ENCODE measurements around the gene EFCAB9.
"Not testable (repeated sequence)": the region's sequence is repeated elsewhere in the genome, so short reads cannot be mapped to it uniquely, and the experiment has no call there.

The EFCAB9 gene

DNA sequence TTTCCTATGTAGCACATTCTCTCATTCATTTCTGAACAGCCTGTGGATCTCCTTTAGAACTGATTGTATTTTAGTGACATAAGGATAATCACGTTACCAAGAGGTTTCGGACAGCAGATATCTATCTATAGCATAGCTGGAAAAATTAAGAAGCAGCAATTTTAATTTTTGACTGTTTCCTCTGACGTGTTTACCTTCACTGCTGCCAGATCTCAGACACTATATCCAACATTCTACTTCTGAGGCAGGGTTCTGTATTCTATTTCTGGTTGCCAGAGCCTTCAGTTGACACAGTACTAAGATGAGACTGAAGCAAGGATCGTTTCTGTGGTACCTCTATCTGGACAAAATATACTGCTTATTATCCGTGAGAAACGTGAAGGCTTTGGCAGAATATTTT is at the start of gene EFCAB9:
Gene EFCAB9, plus strand, starts transcription at position 301 of the 400 bp plus-strand sequence. Its CDS starts 1 bp downstream, at position 302.
- no peak for DNase-seq

DNA sequence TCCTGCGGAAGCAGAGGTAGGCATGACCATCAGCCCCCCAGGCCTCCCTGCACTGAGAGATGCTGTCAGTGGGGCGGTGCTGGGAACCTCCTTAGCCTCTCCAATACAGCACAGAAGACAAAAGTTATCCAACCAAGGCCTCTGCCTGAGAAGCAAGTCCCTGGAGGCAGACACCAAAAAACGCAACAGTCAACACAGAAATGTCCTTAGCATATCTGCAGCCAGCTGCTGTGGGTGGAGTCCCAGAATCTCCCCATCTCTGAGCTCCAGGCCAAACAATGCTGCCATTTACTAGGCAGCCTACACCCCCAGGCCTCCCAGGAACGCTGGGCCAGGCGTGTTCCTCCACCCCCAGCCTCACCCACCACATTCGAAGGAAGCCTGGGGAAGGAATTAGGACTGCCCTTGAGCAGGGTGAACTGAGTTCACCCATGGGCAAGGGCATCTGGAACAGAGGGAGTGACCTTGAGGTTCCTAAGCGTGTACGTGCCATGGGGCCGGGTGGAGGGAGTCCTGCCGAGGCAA is 49.6 kb upstream of the EFCAB9 start:
- no peak for DNase-seq

DNA sequence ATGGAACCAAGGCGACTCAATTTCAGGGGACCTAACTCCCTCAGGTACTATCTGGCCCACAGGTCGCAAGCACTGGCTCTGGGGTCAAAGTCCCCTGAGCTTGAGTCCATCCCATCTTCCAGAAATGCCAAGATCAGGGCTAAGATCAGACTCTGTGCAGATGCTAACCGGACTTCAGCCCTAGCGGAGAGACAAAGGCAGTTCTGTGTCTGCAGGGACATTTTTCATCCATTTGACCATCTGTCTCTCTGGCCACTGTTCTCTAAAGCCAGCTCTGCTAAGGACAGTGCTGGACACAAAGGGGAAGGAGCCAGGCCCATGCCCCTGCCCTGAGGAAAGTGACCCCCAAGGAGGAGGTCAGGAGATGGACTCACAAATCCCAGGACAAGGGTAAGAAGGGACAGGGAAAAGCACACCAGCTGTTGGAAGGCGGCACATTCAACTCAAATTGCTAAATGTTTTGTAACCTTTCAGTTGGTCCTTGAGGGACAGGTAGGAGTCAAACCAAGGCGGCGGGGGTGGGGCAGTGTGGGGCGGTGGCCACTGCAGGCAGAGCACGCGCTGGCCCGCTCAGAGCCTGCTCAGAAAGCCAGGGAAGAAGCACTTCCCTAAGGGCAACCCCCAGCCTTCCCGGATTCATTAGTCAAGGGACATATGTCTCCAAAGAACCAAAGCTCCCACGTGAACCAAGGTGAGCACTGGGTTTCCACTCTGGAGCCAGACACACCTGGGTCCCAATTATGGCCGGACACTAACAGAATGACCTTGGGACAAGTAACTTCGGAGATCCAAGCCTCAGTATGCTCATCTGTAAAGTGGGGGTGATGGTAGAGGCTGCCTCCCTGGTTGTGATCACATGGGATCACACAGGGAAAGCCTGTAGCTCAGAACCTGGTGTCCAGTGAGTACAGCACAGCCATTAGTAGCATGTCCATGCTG is 48.8 kb upstream of the EFCAB9 start:
- DNase-seq = no peak

DNA sequence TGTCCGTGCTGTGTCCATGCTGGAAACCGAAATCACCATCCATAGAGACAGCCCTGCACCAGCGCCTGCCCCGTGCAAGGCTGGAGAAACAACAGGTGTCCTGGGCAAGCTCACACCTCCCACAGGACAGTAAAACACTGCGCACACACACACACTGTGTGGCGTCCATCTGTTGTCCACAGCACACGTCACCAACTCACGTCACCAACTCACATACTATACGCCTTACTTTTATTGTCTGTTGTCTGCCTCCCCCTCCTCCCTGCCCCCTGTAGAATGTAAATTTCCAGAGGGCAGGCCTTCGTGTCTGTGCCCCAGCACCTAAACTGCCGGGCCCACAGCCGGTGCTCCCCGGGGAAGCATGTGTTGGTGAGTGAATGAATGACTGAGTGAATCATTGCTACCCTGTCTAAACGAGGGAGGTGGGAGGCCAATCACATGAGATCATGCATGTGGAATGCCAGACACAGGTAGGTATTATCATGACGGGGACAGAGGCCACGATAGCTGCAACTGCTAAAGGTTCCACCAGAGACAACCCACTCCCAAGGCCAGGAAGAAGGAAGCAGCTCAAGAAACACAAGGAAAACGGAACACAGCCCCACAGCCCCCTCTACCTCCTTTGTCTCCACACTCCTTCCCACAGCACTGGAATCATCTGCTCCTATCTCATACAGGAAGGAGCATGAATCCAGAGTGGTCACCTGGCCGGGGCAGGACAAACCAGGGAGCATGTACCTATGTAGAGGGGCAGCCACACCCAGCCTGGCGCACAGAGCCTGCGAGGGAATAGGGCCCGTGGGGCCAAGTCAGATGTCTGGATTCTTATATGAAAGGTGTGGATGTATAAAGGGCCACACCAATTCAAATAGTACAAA is 47.9 kb upstream of the EFCAB9 start:
- no peak for DNase-seq

DNA sequence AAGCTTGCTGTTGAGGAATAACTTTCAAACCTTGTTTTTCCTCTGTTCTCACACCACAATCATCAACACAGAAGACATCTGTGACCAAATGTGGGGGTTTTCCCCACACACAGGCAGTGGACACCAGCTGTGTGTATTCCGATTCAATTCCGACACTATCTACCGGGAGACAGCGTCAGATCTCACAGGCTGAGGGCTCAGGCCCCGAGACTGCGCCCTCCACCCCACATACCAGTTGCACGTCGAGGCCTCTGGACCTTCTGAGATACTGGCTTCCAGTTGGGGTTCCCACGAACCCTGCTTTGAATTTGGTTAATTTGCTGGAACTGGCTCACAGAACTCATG is 47.3 kb upstream of the EFCAB9 start:
- no peak for DNase-seq

DNA sequence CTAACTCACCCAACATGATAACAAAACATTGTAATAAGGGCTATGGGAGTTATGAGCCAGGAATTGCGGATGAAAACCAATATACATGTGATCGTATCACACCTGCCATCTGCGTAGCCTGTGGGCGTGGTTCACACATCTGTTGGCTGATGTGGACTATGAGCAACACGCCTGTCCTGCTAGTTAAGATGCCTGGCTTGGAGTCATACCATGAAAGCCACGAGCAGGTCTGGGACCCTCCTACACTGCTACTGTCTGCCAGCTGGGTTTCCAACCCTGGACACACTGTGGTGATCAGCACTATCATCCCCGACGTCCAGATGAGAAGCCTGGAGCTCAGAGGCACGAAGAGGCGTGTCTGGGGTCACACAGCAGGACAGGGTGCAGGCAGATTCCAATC is 46.1 kb upstream of the EFCAB9 start:
- DNase-seq = no peak

DNA sequence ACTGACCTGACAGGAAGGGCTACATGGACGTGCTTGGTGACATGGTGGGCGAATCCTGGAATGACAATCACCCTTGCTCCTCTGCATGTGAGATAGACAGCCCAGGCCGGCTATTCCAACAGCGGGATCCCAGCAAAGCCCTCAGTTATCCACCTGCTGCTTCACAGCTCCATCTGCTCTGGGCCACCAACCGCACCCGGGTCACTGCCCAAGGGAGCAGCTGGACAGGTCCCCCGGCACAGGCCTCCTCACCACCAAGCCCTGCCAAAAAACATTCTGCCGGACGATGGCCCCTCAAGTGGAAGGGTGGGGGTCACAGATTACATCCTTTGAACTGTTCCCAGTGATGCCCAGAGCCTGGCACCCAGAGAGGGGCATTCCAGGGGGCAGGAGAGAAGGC is 45.6 kb upstream of the EFCAB9 start:
- DNase-seq = no peak

DNA sequence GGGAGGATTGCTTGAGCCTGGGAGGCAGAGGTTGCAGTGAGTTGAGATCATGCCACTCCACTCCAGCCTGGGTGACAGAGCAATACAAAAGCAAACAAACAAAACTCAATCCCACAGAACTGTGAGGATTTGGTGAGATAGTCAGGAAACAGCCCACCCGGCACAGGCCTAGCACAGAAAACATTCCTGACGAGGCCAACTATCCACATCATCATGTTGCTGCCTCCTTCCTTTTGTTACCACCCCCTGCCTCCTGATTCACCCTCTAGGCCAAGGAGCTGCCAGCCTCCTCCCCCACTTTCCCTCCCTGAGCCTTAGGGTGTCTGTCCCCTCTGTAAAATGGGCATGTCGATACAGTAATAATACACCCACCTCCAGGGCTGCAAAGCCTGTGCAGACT is 44.9 kb upstream of the EFCAB9 start:
- DNase-seq = no peak

DNA sequence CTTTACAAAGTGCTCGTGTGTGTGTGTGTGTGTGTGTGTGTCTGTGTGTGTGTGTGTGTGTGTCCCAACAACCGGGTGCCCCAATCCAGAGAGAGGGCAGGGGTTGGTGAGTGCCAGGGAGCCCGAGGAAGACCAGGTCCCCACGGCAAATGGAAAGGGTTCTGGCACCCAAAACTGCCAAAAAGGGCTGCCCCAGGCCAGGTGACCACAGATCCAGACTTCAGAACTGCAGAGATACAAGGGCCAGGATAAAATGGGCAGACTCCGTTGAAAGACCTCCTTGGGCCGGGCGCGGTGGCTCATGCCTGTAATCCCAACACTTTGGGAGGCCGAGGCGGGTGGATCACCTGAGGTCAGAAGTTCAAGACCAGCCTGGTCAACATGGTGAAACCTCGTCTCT is 44.5 kb upstream of the EFCAB9 start:
- not testable (repeated sequence) for DNase-seq

DNA sequence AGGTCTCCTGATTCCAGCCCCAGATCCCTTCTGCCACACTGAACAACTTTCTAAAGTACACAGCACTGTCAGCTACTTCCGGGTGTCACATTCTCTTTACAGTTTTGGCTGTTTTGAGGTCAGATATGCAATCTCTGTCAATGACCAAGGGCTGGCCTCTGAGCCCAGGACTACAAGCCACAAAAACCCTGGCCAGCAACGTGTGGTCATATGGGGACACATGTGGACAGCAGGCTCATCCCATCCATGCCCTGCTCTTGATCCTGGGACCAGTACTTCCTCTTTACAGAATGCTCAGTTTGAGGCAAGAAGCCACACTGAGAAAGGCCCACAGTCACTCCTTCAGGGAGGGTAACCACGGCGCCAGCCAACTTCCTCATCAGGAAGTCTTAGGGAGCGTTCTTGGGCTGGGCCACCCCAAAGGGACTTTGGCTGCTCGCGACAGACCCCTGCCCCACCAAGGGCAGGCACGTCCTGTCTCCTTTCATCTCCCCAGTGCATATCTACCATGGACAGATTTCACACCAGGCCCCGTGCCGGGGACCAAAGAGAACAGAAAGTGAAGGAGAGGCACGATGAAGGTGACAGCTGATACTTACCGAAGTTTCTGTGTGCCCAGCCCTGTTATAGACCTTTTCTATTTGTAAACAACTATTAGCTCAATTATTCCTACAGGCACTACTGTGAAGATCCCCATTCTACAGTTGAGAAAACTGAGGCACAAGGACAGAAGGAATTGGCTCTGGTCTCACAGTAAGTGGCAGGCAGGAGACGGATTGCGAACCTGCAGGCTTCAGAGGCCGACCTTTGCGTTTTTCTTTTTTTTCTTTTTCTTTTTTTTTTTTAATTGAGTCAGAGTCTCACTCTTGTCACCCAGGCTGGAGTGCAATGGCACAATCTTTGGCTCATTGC is 43.2 kb upstream of the EFCAB9 start:
- no peak for DNase-seq

DNA sequence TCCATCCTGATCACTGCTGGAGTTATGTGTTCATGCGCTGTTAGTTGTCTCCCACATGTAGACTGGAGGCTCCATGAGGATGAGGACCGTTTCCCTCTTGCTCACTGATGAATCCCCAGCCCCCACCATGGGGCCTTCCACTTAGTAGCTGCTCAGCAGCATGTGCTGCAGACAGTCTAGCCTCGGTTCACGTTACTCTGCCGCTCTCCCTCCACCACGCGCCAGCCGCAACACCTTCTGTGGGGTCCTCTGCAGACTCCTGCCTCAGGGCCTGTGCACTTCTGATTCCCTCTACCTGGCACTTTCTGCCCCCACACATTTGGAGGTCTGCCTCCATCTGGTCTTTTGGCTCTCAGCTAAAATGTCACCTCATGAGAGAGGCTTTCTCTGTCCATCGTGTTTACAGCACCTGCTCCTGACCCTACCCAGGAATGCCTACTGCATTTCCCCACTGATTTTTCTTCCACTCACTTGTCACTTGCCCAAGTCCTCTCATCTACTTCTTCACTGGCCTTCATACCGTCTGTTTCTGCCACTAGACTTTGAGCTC is 42.2 kb upstream of the EFCAB9 start:
- no peak for DNase-seq

DNA sequence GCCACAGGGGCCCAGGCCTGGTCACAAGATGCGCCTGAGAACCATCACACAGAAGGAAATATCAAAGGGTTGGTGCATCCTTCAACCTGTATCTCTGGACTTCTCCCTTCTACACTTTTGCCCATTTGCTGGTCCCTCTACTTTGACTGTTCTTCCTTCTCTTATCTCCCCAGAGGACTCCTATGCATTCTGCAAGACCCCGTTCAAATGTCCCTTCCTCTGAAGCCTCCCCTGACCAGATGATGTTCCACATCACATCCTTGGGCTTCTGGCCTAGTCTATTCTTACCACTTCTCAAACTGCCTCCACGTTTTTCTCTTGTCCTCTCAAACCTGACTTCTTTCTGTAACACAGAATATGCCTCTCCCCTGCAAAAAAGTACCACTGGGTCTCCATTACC is 40.3 kb upstream of the EFCAB9 start:
- no peak for DNase-seq

DNA sequence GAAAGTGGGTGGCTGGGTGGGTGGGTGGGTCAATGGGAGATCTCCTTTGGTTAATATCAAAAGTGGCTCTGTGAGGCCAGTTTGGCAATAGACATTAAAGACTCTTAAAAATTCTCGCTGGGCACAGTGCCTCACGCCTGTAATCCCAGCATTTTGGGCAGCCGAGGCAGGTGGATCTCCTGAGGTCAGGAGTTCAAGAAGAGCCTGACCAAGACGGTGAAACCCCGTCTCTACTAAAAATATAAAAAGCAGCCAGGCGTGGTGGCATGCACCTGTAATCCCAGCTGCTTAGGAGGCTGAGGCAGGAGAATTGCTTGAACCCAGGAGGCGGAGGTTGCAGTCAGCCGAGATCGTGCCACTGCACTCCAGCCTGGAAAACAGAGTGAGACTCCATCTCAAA is 38.9 kb upstream of the EFCAB9 start:
- DNase-seq = not testable (repeated sequence)

DNA sequence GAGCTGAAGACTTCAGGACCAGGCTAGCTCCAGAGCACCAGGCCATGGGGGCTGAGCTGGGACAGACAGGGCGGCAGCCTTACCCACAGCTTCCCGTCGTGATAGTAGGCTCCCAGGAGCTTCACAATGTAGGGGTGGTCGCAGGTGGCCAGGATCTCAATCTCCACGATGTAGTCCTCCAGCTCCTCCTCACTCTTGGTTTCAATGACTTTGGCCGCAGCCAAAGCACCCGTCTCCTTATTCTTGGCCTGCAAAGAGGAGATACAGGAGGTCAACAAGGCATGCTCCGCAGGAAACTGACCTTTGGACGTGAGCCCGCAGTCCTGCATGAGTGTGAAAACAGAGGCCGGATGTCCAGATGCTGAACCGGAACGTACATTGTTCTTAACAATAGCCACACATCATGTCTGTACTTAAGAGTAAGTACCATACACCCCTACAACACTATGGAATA is 37.4 kb upstream of the EFCAB9 start:
- DNase-seq = no peak

DNA sequence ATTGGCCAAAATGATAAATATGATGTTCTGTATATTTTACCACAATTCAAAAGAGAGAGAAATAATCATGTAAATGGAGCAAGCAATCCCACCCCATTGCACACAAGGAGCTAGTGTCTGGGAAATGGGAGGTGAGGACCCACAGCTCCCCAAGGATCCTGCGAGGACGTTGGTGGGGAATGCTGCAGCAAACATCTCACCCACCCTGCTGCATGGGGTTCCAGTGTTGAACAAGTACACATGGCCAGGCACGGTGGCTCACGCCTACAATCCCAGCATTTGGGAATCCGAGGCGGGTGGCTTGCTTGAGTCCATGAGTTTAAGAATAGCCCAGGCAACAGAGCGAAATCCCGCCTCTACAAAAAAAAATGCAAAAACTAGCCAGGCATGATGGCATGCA is 35.0 kb upstream of the EFCAB9 start:
- DNase-seq = no peak

DNA sequence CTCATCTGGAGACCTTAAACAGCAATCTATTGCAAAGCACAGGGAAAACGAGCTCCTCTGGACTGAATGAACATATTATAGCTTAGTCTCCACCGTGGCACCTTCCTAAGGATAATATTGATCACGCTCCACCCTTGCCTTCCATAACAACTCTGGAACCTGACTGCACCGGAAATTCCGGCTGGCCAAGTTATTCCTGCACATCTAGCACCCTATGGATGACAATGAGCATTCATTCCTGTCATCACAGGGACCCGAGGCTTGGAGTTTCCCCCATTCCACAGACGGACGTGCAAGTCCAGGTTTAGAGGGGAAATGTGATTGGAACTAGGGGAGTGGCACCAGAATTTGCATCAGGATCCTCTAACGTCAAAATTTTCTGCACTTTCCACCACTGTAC is 33.5 kb upstream of the EFCAB9 start:
- DNase-seq = no peak

DNA sequence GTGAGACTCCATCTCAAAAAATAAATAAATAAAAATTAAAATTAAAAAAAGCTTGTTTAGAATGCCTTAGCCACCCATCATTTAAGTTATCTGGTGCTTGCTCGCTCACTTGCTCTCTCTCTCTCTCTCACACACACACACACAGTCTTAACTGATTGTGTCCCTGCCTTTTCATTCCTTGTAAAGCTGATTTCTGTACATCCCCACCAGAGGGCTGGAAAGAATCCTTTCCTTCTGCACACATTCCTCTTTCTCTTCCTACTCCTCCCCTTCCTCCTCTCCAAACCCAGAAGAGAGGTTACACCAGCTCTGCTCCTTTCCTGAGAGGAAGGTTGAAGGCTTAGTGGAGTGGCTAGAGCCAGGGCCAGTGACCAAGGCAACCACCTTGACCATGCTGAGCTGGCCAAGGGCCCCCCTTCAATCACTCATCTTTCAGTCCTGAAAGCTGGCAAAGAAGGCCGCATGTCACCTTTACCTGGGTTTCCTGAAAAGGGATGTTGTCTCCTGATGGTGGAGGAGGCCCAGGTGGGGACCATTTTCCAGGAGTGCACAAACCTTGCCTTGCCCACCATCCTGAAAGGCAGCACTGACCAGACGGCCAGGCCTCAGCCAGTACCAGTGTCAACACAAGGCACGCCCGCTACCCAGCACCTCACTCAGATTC is 31.5 kb upstream of the EFCAB9 start:
- DNase-seq = no peak

DNA sequence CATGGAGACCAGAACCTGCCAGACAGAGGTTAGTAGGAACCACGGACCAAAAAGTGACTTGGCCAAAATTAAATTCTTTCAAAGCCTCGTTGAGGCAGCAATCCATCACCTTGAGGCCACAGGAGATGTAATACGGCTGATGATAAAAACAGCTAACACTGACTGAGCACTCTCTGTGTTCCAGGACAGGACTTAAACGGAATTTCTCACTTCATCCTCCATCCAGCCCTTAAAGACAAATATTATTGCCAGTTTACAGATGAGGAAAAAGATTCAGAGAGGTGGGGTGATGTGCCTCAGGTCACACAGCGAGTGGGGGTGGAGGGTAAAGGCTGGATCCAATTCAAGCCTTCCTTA is 31.0 kb upstream of the EFCAB9 start:
- DNase-seq = no peak

DNA sequence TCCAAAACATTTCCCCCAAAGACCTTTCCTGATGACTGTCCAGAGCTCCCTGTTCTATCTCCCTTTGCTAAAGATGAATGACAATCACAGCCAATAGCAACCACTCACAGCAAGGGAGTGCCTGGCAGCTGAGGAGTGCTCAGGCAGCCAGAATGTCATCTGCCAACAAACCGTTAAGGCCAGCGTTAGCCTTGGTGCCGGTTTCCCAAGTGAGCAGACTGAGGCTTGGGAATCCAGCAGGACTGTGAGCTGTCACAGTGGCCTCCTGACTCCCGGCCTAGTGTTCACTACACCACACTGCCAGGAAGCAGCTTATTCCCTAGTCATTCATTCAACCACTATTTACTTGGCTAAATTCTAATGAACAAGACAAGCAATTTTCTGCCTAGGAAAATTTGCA is 30.6 kb upstream of the EFCAB9 start:
- DNase-seq = no peak

DNA sequence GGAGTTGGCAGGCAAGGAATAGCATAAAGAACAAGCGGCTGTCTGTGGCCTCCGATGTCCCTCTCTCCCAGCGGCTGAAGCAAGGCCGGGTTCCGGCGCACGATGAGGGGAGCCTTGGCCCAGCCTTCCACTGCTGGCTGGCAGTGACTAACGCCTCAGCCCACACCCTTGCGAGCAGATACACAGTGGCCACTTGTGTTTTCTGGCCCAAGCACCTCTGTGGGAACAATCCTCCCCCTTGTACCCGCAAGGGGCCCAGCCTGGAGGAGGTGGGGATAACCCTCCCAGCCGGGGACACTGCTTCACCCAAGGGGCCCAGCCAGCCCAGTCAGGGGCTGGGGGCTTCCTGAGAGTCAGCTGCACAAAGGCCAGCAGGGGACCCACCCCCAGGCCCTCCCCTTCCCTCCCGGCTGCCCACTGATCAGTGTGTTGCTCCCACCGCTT is 29.2 kb upstream of the EFCAB9 start:
- no peak for DNase-seq

DNA sequence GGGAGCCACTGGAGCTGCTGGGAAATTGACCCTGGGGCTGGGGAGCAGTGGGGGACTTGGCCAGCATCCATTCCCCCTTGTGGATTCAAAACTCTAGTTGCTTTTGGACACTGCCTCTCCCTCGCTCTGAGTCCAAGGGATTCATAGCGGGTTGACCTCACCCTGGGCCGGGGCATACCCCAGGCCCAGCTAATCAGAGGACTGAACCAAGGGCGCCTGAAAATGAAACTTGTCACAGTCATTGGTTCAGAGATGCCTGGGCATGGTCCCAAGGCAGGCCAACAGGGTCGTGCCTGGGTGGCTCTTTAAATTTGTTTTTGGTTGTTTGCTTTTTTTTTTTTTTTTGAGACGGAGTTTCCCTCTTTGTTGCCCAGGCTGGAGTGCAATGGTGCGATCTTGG is 28.5 kb upstream of the EFCAB9 start:
- no peak for DNase-seq
